Glomerular endothelial cell (primary cell): ENCODE data around the gene CPNE4. TPM values are rescaled to one million over a fixed set of nuclear protein-coding genes. Genes with fewer than 3 reads are reported as not detected.
A peak's percentile ranks its signal among the peaks of the same experiment; 100 is the strongest.

Experiments
- DNase-seq: peaks from one replicate; pipeline ENCODE4 v3.0.0-alpha.2; 2011; ENCODE audit warnings: low read depth, low spot score; ENCODE audit errors: extremely low read depth
- total RNA-seq: library from RNA; depleted of rRNA; stranded (reverse); fragments of >200 nt; gene quantifications from 2 replicates; pipeline ENCODE4 v1.2.3, GENCODE V29; 2015

Gene CPNE4
- total RNA-seq, 1 donor from 2014 or later: not detected

DNA sequence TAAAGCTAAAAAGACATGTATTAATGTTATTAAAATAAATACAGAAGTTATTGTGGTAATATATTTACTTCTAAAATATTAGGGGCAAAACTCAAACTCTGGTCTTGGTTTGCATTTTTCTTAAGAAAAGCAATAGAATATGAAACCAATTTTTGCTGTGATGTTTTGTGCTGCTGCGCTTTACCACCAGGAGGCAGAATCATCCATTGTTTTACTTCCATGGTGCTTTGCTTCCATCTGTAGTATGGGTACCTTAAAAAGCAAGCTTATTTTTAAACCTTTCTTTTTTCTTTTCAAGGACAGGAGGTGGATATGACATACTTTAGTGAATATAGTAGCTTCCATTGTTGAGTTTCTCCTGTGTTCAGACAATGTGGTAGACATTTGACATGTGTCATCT lies 485.5 kb downstream of the CPNE4 start:
- no peak for DNase-seq

DNA sequence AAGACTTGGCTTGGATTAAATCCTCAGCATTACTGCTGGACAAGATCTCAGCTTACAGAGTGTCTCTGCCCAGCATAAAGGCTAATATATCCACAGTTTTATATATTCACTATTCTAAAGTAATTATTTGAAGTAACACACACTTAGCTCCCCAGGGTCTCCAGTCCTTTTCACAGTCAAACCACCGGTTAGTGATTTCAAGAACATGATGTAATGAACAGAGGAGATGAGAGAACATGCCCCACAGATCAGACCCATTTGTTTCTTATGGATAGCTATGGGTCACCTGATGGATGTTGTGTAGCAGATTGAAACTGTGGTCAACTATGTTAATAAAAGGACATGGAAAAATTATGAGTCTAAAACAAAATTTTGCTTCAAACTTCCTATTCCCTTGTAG lies 487.2 kb downstream of the CPNE4 start:
- DNase-seq: no peak

DNA sequence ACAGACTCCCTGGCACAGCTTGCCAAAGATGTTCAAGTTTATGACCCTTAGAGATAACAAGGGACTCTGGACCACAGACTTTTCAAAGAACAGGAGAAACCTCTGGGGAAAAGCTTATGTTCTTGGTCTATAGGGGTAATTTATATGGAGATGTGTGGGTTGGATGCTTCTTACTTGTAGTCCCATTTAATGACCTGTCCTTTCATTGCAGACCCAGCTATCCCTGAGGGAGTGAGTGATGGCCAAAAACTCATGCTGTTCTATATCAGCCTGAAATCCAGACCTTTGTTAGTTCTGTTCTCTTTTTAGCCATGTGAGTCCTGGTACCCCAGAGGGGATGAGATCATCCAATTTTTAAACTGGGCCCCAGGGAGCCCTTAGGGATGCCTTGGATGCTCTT lies 488.4 kb downstream of the CPNE4 start:
- no peak for DNase-seq

DNA sequence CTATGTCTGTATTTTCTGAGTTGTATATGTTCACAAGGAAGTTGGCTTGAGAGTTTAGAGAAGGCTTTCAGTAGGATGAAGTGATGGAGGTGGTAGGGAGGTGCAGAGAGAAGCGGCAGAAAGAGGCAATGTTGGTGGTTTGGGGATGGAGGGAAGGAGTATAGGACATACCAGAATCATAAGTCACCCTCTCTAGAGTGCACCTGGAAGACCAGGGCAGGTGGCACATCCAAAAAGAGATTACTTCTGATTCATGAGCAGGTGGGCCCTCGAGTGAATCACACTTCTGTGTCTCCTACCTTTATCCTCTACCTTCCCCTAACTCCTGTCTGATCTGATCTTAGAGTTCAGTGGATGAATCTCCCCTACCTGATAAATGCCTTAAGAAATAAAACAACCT lies 490.3 kb downstream of the CPNE4 start:
- no peak for DNase-seq

DNA sequence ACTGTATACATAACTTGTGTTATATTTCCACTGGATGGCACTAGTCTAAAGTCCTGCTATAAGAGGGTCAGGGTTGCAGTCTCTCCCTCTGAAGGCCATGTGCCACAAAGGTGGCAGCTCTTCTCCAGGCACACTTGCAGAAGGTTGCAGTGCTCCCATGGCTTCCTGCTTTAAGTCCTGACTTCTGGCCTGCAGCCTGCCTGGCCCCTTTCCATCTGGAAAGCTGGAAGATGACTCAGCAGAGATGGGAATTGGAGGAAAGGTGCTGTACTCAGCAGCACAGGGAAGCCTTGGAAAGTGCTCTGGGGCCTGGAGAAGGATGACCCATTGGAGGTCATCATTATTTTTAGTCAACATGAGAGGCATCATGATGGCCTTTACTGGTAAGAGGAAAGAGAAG lies 491.1 kb downstream of the CPNE4 start:
- peak; percentile 12 for DNase-seq

DNA sequence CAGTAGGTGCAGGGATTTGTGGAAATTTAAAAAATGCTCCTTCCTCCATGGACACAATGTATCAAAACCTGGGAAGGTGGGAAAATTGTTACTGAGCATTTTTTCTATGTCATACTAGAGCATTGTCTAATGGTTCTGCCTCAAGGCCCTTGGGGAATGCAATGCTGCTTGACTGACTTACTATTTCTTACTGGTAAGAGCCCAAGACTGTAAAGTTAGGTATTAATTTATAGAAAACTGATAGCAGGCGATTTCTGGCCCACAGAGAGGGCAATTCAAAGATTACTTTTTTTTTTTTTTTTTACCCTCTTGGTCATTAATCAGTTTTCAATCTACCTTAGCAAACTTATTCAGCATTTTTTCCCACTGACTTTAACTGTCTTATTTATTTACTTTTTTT lies 493.5 kb downstream of the CPNE4 start:
- DNase-seq: no peak

DNA sequence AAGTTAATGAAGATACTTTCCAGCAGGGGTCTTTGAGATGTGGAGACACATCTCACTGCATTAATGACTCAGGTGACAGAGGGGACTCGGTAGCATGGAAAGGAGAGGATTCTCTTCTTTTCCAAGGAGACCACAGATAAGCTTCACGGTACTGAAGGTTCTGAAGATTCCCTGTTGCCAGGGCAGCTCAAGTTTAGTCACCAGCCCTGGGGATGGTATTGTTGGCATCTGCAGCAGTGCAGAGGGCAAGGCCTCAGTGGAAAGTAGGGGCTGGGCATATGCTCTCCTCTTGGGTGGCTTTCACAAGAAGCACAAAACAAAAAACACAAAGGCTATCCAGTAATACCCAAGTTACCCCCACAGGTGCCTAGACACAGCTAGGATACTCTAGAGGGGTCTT lies 494.0 kb downstream of the CPNE4 start:
- no peak for DNase-seq

DNA sequence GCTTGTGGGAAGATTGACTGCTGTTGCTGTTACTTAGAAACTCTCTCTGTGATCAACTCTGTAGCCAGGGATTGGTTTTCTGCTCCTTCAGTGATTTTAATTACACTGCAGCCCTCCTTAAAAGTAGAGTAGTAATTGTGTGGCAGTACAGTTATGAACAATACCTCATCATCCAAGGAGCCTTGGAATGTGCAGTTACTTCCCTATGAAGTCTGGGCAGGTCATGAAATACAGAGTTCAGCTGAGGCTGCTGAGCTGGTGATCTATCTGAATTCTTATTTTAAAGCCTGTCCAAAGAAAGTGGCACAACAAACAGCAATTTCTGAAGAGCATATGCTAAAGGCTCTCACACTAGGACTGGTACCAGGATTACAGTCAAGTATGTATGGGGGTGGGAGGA lies 494.7 kb downstream of the CPNE4 start:
- DNase-seq: no peak

DNA sequence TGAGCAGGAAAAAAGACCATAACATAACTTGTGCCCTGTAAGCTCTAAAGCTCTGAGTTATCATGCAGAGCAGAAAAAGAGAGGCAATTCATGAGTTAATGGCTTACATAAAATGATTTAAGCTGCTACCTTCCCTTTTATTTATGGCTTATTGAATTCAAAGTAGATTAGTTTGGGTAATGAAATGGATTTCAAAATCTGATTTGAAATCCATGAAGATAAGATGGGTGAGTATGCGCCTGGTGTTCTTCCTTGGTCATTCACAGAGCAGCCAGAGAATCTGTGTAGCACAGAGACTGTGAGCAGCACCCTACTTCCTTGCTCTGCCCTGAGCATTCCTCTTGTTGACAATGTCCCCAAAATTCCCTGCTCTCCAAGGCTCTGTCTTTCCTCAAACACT lies 495.8 kb downstream of the CPNE4 start:
- DNase-seq: no peak

DNA sequence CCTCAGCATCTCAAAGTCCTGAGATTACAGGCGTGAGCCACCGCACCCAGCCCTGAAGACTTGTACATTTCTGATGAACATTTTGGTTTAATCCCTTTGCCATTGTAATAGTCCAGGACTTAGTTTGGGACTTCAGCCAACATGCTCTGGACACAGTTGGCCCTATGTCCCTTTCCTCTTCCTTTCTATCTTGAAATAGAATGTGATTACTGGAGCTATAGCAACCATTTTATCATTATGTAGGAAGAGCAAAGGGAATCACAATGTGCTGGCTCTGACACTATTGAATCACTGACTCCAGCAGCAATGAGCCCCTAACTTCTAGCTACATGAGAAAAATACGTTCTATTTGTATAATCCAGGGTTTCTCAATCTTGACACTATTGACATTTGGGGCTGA lies 497.3 kb downstream of the CPNE4 start:
- no peak for DNase-seq

DNA sequence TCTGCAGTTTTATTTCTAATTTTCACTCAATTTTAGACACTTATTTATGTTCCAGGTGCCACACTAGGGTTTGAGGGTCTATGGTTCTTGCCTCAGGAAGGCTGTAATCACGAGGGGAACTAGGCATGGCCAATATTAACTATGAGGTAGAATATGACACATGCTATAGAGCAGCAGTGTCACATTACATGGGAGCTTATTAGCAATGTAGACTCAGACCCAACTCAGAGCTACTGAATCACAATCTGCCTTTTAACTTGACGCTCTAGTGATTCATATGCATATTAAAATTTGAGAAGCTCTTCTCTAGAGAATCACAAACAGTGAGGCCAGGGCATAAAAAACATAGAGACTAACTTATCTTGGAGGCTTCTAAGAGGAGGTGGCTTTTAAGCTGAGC lies 499.2 kb downstream of the CPNE4 start:
- no peak for DNase-seq

DNA sequence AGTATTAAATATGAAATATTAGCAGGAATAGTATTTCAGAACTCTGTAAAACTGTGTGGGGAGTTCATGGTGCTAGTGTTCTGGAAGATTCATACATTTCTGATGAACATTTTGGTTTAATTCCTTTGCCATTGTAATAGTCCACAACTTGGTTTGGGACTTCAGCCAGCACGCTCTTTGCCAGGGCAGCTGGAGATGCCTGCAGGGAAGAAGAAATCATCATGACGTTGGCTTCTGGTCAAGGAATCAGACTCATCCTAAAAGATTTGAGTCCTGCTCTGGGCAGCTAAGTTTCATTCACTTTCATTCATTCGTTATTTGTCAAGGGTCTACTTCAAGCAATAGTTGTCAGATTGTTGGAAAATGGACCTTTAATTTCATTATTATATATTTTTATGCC lies 499.7 kb downstream of the CPNE4 start:
- DNase-seq: no peak

DNA sequence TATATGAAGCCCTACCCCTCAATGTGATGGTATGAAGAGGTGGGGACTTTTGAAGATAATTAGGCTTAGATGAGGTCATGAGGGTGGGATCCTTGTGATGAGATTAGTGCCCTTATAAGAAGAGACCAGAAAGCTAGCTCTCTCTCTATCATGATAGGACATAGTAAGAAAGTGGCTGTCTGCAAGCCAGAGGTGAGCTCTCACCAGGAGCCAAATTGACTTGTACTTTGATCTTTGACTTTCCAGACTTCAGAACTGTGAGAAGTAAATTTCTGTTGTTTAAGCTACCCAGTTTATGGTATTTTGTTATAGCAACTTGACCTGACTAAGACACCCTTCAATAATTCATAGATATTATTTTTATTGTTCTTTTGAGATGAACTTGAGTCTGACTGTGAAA lies 502.2 kb downstream of the CPNE4 start:
- DNase-seq: no peak

DNA sequence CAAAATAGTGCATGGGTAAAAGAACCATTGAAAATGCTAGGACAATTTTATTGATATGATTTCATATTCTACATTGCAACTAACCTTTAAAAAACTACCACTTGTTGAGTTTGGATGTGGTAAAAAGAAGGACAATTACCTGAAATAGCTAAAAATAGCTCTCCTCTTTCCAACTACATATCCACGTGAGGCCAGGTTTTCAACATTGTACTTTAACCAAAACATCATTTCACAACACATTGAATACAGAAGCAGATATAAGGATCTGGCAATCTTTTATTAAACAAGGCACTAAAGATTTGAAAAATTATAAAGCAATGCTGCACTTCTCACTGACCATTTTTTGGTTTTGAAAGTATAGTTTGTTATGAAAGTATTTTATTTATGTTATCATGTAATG lies 504.0 kb downstream of the CPNE4 start:
- no peak for DNase-seq

DNA sequence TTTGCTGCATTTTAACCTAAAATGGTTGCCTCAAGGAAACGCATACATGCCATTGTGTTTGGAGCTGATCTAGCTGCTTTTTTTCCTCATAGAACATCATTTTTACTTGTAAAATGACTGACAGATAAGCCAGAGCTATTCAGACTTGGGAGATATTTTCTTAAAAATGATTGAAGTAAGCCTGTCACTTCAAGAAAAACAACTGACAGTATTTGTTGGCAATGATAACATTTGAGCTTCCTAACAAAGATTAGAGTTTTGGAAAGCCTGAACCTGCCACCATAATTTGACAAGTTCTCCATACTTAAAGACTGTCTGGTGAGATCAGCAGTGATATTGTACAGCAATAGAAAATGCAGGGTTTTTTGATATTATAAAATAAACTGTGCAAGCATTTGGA lies 504.4 kb downstream of the CPNE4 start:
- no peak for DNase-seq

DNA sequence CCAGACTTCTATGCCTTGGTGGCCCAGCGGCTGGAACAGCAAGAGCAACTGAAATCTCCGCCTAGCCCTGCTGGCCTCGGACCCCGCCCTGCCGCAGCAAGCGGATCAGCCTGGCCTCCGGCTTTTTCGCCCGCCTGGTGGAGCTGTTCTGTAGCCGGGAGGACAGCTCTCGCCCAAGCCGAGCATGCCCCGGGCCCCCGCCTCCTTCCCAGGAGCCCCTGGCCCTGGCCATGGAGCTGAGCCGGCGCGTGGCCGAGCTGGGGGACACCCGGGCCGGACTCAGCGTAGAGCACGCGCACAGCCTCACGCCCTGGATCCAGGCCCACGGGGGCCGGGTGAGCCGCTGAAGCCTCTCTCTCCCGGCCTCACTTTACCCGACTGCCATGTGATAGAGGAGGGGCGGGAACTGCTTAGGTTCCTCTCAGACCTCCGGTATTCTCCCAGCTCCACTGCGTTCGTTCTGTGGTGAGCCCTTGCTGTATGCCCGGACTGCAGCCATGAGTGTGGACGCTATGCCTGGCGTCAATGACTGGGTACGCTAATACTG lies 507.9 kb downstream of the CPNE4 start:
- no peak for DNase-seq

DNA sequence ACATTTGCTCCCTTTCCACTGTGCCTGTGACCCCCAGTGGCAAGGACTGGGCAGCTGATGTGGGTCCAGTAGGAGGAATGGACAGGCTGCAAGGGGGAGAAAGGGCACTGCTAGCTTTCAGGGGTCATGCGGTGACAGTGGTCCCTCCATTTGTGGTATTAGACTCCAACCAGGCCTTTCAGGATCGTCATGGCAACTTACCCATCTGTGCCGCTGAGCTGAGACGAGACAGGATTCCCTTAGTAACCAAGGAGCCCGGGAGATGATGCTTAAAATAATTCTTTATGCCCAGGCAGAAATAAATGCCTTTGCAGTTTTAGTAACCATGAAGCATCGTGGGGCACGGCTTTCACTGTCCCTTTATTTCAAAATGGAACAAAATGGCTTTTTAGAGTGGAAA lies 516.1 kb downstream of the CPNE4 start:
- DNase-seq: no peak

DNA sequence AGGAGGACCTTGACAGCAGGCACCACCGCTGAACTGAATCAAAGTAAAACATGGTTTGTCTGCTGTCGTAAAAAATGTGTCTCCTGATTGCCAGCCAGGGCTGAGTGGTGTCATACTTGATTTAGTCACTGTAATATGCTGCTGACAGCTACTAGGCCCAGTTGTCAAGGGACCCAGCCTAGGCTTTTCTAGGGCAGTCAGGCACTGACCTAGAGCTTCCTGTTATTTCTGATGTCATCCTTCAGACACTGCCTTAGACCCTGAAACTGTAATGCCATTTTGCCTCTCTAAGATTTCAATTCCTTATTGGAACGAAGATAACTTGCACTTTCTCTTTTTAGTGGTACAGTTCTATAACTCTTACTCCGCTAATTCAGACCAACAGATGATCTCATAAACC lies 529.4 kb downstream of the CPNE4 start:
- no peak for DNase-seq

DNA sequence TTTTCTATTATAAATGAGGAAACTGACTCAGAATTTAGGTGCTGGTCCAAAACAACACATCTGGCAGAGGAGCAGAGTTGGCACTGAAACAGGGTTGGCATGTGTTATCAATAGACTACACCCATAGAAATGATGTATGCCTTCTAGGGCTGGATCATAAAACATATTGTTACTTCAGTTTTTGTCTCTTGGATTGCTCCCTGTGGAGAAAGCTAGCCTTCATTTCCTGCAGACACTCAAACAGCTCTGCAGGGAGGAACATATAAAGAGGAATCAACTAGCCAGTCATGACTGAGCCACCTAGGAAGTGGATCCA lies 531.5 kb downstream of the CPNE4 start:
- DNase-seq: no peak

DNA sequence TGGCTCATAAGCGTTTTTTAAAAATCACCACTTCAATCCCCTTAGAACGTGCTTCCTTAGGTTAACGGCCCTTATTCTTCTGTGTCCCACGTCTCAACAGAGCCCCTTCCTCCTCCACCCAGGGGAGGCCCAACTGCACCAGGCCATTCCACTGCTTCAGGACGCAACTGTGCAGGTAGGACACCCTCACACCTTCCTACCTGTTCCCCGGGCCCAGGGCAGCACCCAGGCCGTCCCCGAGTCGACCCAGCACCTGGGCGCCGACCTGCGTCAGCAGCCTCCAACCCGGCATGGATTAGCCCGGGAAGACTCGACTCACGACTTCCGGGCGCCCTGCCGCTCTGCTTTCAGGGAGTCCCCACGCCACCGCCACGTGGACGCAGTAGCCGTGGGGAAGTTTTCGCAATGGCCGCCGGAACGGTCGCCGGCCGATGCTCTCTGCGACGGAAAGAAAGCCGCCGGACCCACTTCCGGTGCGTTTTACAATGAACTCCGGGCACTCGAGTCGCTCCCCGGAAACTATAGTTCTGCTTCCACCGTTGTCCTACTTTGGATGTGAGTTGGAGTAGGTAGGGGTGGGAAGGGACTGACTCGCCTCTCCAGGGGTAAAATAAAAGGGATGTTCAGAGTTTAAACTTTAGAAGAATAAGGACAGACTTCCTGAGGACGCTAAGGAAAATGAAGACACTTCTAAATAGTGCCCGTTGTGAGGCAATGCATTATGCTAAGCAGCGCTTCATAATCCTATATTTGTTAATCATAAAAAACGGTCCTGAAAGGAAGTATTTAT lies 532.1 kb downstream of the CPNE4 start, which contains the start of gene MRPL3:
TSS of gene MRPL3 (minus strand) at position 442 of the 790 bp plus-strand sequence. CDS start at position 292, 150 bp downstream.
- DNase-seq: peak; percentile 39

DNA sequence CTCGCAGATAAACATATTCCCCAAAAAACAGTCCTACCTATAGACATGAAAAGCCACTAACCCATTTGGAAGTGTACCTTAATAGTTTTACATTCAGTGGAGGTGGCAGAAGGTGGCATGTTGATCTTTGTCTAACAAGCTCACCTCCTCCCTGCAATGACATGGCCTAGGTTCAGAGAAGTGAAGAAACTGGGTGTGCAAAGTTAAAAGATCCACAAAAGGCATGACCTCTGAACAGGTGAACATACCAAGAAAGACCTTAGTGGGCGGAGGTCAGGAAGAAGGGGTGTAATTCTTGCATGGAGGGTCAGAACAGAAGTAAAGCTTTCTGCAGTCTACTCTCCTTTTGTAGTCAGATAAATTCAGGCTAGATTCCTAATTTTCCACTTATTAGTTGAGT lies 532.9 kb downstream of the CPNE4 start:
- DNase-seq: no peak

DNA sequence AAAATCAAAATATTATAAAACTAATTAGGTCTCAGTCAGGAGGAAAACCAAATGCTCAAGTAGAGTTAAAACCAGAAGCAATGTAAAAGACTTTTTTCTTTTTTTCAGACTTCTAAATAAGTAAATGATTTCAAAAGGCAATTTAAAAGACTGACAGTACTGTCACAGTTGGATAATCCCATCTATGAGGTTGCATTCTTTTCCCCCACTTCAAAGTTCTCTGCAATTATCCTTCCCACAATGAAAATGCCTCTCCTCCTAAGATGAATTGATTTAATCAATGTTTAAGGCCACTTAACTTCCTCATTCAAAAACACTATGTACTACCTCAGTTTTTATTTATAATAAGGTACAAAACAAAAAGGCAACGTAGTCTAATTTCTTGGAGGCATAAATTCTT lies 540.1 kb downstream of the CPNE4 start:
- DNase-seq: no peak

DNA sequence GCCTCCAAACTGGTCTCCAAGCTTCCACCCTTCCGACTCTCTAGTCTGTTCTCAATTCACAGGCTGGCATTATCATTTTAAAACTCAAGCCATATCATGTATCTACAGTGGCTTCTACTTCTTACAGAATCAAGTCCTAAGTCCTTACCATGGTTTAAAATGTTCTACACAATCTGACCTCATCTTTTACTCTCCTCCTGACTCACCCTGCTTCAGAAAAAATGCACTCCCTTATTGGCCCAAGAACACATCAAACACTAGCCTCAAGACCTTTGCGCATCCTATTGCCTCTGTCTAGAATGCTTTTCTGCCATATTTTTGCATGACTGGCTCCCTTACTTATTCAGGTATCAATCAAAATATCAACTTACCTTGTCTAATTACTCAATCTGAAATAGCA lies 543.0 kb downstream of the CPNE4 start:
- DNase-seq: no peak
